GM12878 (cell line): ENCODE results near the gene CDK16. TPM values are rescaled to one million over a fixed set of nuclear protein-coding genes. Genes with fewer than 3 reads are reported as not detected.

Experiments used
- ATAC-seq: fragments of 200-7000 bp; cut with Tn5 transposase; 3 replicates; pipeline ENCODE4 v1.9.1; 2020; ENCODE audit warnings: mild to moderate bottlenecking, moderate library complexity
- BruUV-seq: library from RNA; stranded (reverse); fragments of 400-500 nt; replicated peaks from 2 replicates; lab custom pipeline; 2021; lab: Mats Ljungman, UMichigan
- CTCF ChIA-PET: fragments of 300-600 bp; sonication (Branson Sonifier 250); formaldehyde crosslinking; extraction: SDS; loops from one replicate; lab custom pipeline; 2021; ENCODE audit warnings: inconsistent platforms; lab: Yijun Ruan, JAX
- POLR2A ChIA-PET: fragments of 350-600 bp; formaldehyde crosslinking; extraction: SDS; loops from one replicate; lab custom pipeline; 2021; ENCODE audit warnings: inconsistent platforms; lab: Charles Lee
- RAD21 ChIA-PET: fragments of 300-600 bp; sonication (Branson Sonifier 250); formaldehyde crosslinking; loops from one replicate; lab custom pipeline; 2023; ENCODE audit warnings: antibody characterized with exemption; ENCODE audit not compliant: unreplicated experiment; lab: Charles Lee
- SMC1A ChIA-PET: fragments of 300-600 bp; sonication (Branson Sonifier 250); formaldehyde crosslinking; loops from one replicate; lab custom pipeline; 2023; ENCODE audit not compliant: unreplicated experiment, uncharacterized antibody; lab: Charles Lee
- DNase-seq: peaks from one replicate; pipeline ENCODE4 v3.0.0-alpha.2; 2011; ENCODE audit warnings: low read depth, low spot score
- FAIRE-seq: peaks from 3 replicates; lab custom pipeline; 2011; peaks lifted over from hg19 to GRCh38; lab: Jason Lieb, UNC
- H2AFZ ChIP-seq: 2 replicates; pipeline ENCODE4 v1.6.0; 2011; ENCODE audit warnings: low read depth, low read length, control low read depth; ENCODE audit not compliant: control insufficient read depth
- H3K27ac ChIP-seq: 2 replicates; pipeline ENCODE4 v1.5.1; 2011; ENCODE audit warnings: control low read depth; ENCODE audit not compliant: control insufficient read depth, insufficient read depth
- H3K27me3 ChIP-seq, 2 experiments: replicated peaks in 1 of 2; 2 replicates each; pipeline versions ENCODE4 v1.6.0 to v1.6.1; 2011; ENCODE audit warnings: low read length in 1 of 2; ENCODE audit not compliant: control insufficient read depth in 2 of 2, insufficient read depth in 2 of 2
- H3K36me3 ChIP-seq, 2 experiments: 2 replicates each; pipeline ENCODE4 v1.5.1; 2011; ENCODE audit warnings: low read length in 1 of 2; ENCODE audit not compliant: control insufficient read depth in 2 of 2, insufficient read depth in 2 of 2
- H3K4me1 ChIP-seq: 2 replicates; pipeline ENCODE4 v1.6.1; 2011; ENCODE audit warnings: mild to moderate bottlenecking, low read length, moderate library complexity, mixed read lengths; ENCODE audit not compliant: control insufficient read depth, insufficient read depth
- H3K4me2 ChIP-seq: 2 replicates; pipeline ENCODE4 v1.6.0; 2011; ENCODE audit warnings: control low read depth; ENCODE audit not compliant: control insufficient read depth, insufficient read depth
- H3K4me3 ChIP-seq: fragments of 200-600 bp; sonication (generic); 2 replicates; pipeline ENCODE4 v1.5.1; 2016
- H3K79me2 ChIP-seq: 2 replicates; pipeline ENCODE4 v1.6.0; 2011; ENCODE audit warnings: low read length; ENCODE audit not compliant: control insufficient read depth, insufficient read depth
- H3K9ac ChIP-seq: 2 replicates; pipeline ENCODE4 v1.8.0; 2011; ENCODE audit warnings: low read length, control low read depth, mixed read lengths; ENCODE audit not compliant: control insufficient read depth, insufficient read depth
- H3K9me3 ChIP-seq: replicated peaks from 3 replicates; pipeline ENCODE4 v1.5.1; 2011; ENCODE audit warnings: mild to moderate bottlenecking, low read length; ENCODE audit not compliant: control insufficient read depth, insufficient read depth
- H4K20me1 ChIP-seq: 2 replicates; pipeline ENCODE4 v1.6.0; 2011; ENCODE audit not compliant: control insufficient read depth, insufficient read depth
- EGR1 ChIP-seq, 2 experiments: IDR thresholded peaks; 1 replicate in 1 of 2; 2 replicates in 1 of 2; pipeline ENCODE4 v1.6.1; 2011 to 2012; ENCODE audit warnings: low read depth in 2 of 2, low read length in 2 of 2, borderline replicate concordance in 1 of 2, mild to moderate bottlenecking in 1 of 2, moderate library complexity in 1 of 2
- HCFC1 ChIP-seq: fragments of 150-350 bp; IDR thresholded peaks from 2 replicates; pipeline ENCODE4 v1.6.1; 2014; ENCODE audit warnings: low read length
- MLLT1 ChIP-seq: fragments of 450-650 bp; IDR thresholded peaks from 2 replicates; pipeline ENCODE4 v1.6.1; 2016; ENCODE audit warnings: mild to moderate bottlenecking
- PKNOX1 ChIP-seq: fragments of 450-650 bp; IDR thresholded peaks from 2 replicates; pipeline ENCODE4 v1.6.1; 2016; ENCODE audit warnings: mild to moderate bottlenecking
- RAD21 ChIP-seq: IDR thresholded peaks from 2 replicates; pipeline ENCODE4 v1.6.1; 2011; ENCODE audit warnings: mild to moderate bottlenecking, low read depth, low read length, moderate library complexity; ENCODE audit not compliant: insufficient read depth
- RAD51 ChIP-seq: fragments of 450-650 bp; IDR thresholded peaks from 2 replicates; pipeline ENCODE4 v1.6.1; 2016; ENCODE audit warnings: moderate library complexity, mild to moderate bottlenecking, inconsistent platforms
- STAT1 ChIP-seq: fragments of 450-650 bp; conservative IDR thresholded peaks from 2 replicates; pipeline ENCODE4 v1.6.1; 2014; ENCODE audit warnings: antibody characterized with exemption, mild to moderate bottlenecking
- TARDBP ChIP-seq: IDR thresholded peaks from 2 replicates; pipeline ENCODE4 v1.6.1; 2016; ENCODE audit warnings: borderline replicate concordance
- WRNIP1 ChIP-seq: IDR thresholded peaks from 2 replicates; pipeline ENCODE4 v1.6.1; 2011; ENCODE audit warnings: low read depth, low read length, improper control_type of control experiment, borderline replicate concordance
- YY1 ChIP-seq: IDR thresholded peaks from 2 replicates; pipeline ENCODE4 v1.6.1; 2011; ENCODE audit warnings: low read depth, mild to moderate bottlenecking, low read length
- ZBTB11 ChIP-seq: fragments of 450-650 bp; formaldehyde crosslinking; IDR thresholded peaks from 2 replicates; pipeline ENCODE4 v1.5.0; 2022; ENCODE audit warnings: mild to moderate bottlenecking, missing genetic modification characterization
- ZNF217 ChIP-seq: fragments of 450-650 bp; IDR thresholded peaks from 2 replicates; pipeline ENCODE4 v1.6.1; 2017; ENCODE audit warnings: antibody characterized with exemption, mild to moderate bottlenecking
- ZNF592 ChIP-seq: fragments of 450-650 bp; IDR thresholded peaks from 2 replicates; pipeline ENCODE4 v1.6.1; 2017; ENCODE audit warnings: mild to moderate bottlenecking, moderate library complexity
- WGBS: methylation state at CpG from one replicate; pipeline ENCODE4 v1.1.6; 2016; ENCODE audit warnings: low lambda C conversion rate; ENCODE audit not compliant: insufficient replicate concordance, insufficient coverage; ENCODE audit errors: missing lambda C conversion rate; 5-methylcytosine and 5-hydroxymethylcytosine counted together
- in situ Hi-C: fragments of 300-500 bp; cut with MboI; formaldehyde crosslinking; loops from 9 replicates; pipeline ENCODE4 v1.14.3; 2018; ENCODE audit warnings: mixed read lengths
- intact Hi-C: fragments of 100-400 bp; cut with micrococcal nuclease; formaldehyde crosslinking; loops from one replicate; pipeline ENCODE4 v1.14.2; 2022; ENCODE audit not compliant: unreplicated experiment
- polyA plus RNA-seq, 11 experiments: library from polyadenylated mRNA; depleted of rRNA in 4 of 11; unstranded in 6 of 11; stranded (reverse) in 5 of 11; fragments of >200 nt; fragmentation: Nextera tagmentation in 4 of 11; fragmentation: Illumina TruSeq in 1 of 11; extraction: Ambion mirVana in 4 of 11; extraction: Trizol in 1 of 11; gene quantifications; 1 replicate in 1 of 11; 2 replicates in 10 of 11; pipeline versions ENCODE4 v1.2.1 to v1.2.3, GENCODE V29; 2011 to 2016; ENCODE audit warnings: inconsistent platforms in 2 of 11, missing spikeins in 2 of 11, low read depth in 1 of 11
- total RNA-seq, 4 experiments: library from RNA; depleted of rRNA in 3 of 4; stranded (reverse); fragments of >200 nt in 3 of 4; fragmentation: Illumina TruSeq in 1 of 4; extraction: Trizol in 1 of 4; gene quantifications; 2 replicates each; pipeline versions ENCODE4 v1.2.1 to v1.2.3, GENCODE V29; 2013 to 2021

Gene CDK16
- total and polyA plus RNA-seq, 10 of the 15 experiments (the other 5 are each of a cell fraction or from before 2014, with no cell fraction given): 2.4 to 75.1 (median 48.2) TPM

- TF ChIP-seq ZNF592: no peak
- TF ChIP-seq YY1: no peak
- TF ChIP-seq RAD51: no peak
- TF ChIP-seq STAT1: no peak
- TF ChIP-seq ZNF217: no peak
Observed at GRCh38 chrX:47243351-47243750, 24.9 kb downstream of the CDK16 start (continued).

GRCh38 chrX:47244676-47245075 lies 26.2 kb downstream of the CDK16 start:
- RAD21 ChIA-PET: no interaction called here
- no peak for FAIRE-seq
- Histone ChIP-seq H3K4me2 (no peak overlapping the region), H3K9me3 (no peaks in the 10 kb centered on the region), H3K4me1 (no peaks in the 10 kb centered on the region), H3K4me3 (no peak overlapping the region), H3K27me3 (no peaks in the 10 kb centered on the region), H4K20me1 (no peaks in the 10 kb centered on the region), H3K79me2 (no peaks in the 10 kb centered on the region), H3K36me3 (peaks cover 0 to 1% of the 10 kb centered on the region in 2 experiments; a peak in 3 of 4 replicates), H3K27ac (no peak overlapping the region), H3K9ac (no peak overlapping the region), H2AFZ (no peak overlapping the region)
- in situ Hi-C loops (no loop called here), intact Hi-C loops (no loop called here)
- DNase-seq: no peak
- no peak for ATAC-seq
- 80% methylated on average over 16 of the region's 16 CpGs for WGBS
- no TSS peak for BruUV-seq
- POLR2A ChIA-PET: no interaction called here
- CTCF ChIA-PET: no interaction called here
- SMC1A ChIA-PET: no interaction called here
- TF ChIP-seq PKNOX1 (no peak), MLLT1 (no peak), WRNIP1 (no peak), ZBTB11 (CRISPR knock-in tag) (no peak), STAT1 (no peak), TARDBP (no peak), HCFC1 (no peak), RAD21 (no peak), EGR1 (IDR thresholded peaks at IDR 0.05; ENCODE audit: borderline replicate concordance in 1 of 2, low read depth in 2 of 2, low read length in 2 of 2) (no peak)
